Smooth muscle cell (in vitro differentiated cells): ENCODE data around the gene OR2B6. TPM values are rescaled to one million over a fixed set of nuclear protein-coding genes. Genes with fewer than 3 reads are reported as not detected.

Experiments used
- DNase-seq: peaks from one replicate; lab custom pipeline; 2025; ENCODE audit not compliant: unreplicated experiment; lab: John Stamatoyannopoulos, UW
- H2AFZ ChIP-seq: fragments of 200-600 bp; sonication (generic); 2 replicates; pipeline ENCODE4 v1.6.0; 2016; ENCODE audit warnings: antibody characterized with exemption, low read depth, mild to moderate bottlenecking
- H3F3A ChIP-seq: fragments of 200-600 bp; sonication (generic); 2 replicates; pipeline ENCODE4 v1.6.0; 2017; ENCODE audit warnings: antibody characterized with exemption, low read depth
- H3K27ac ChIP-seq: fragments of 200-600 bp; sonication (generic); 2 replicates; pipeline ENCODE4 v1.5.1; 2016; ENCODE audit warnings: low read depth, mild to moderate bottlenecking
- H3K27me3 ChIP-seq: fragments of 200-600 bp; sonication (generic); 2 replicates; pipeline ENCODE4 v1.6.1; 2016; ENCODE audit warnings: low read depth, mild to moderate bottlenecking
- H3K36me3 ChIP-seq: fragments of 200-600 bp; sonication (generic); 2 replicates; pipeline ENCODE4 v1.5.1; 2016; ENCODE audit warnings: low read depth
- H3K4me1 ChIP-seq: fragments of 200-600 bp; sonication (generic); 2 replicates; pipeline ENCODE4 v1.5.1; 2016; ENCODE audit warnings: low read depth
- H3K4me2 ChIP-seq: fragments of 200-600 bp; sonication (generic); 2 replicates; pipeline ENCODE4 v1.6.0; 2016; ENCODE audit warnings: mild to moderate bottlenecking
- H3K4me3 ChIP-seq: fragments of 200-600 bp; sonication (generic); 2 replicates; pipeline ENCODE4 v1.5.1; 2016; ENCODE audit warnings: mild to moderate bottlenecking
- H3K79me2 ChIP-seq: fragments of 200-600 bp; sonication (generic); 2 replicates; pipeline ENCODE4 v1.6.0; 2016; ENCODE audit warnings: low read depth, mild to moderate bottlenecking
- H3K9ac ChIP-seq: fragments of 200-600 bp; sonication (generic); 2 replicates; pipeline ENCODE4 v1.6.0; 2016; ENCODE audit warnings: low read depth
- H3K9me3 ChIP-seq: fragments of 200-600 bp; sonication (generic); replicated peaks from 2 replicates; pipeline ENCODE4 v1.5.1; 2016; ENCODE audit warnings: low read depth
- H4K20me1 ChIP-seq: fragments of 200-600 bp; sonication (generic); 2 replicates; pipeline ENCODE4 v1.6.0; 2016; ENCODE audit warnings: low read depth
- WGBS: methylation state at CpG from one replicate; pipeline ENCODE4 v1.1.7; 2016; ENCODE audit warnings: low lambda C conversion rate; 5-methylcytosine and 5-hydroxymethylcytosine counted together
- polyA plus RNA-seq: library from polyadenylated mRNA; unstranded; fragments of >200 nt; fragmentation: Nextera tagmentation; extraction: Ambion mirVana; gene quantifications from 2 replicates; pipeline ENCODE4 v1.2.1, GENCODE V29; 2016
- total RNA-seq: library from RNA; depleted of rRNA; stranded (reverse); fragments of >200 nt; gene quantifications from 2 replicates; pipeline ENCODE4 v1.2.3, GENCODE V29; 2014
- TF ChIP-seq, protein P1 (sequence below): fragments of 200-600 bp; sonication (generic); IDR thresholded peaks from 2 replicates; pipeline ENCODE4 v1.5.1; 2017; ENCODE audit warnings: borderline replicate concordance, mild to moderate bottlenecking, antibody characterized with exemption; ENCODE audit not compliant: insufficient read depth, poor library complexity, severe bottlenecking

The OR2B6 gene
- total and polyA plus RNA-seq, 2 experiments from 2014 or later = not detected

DNA sequence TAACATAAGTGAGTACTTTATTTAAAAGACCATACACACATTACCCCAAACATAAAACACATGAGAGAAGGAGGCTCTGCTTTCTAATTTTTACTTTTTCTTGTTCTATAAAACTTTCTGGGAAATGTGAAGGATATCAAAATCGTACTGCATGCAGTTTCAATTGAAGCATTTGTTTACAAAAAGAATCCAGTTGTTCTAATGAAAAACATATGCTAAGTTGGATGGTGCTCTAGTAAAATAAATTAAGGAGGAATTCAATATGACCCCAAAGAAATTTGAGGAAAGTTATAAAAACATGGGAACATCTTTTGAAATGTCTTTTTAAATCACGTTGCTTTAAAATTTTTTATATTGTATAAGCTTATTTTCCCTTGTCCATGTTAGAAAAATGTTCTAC is 37.6 kb downstream of the OR2B6 start:
- Histone ChIP-seq H3F3A (no peaks in the 10 kb centered on the region), H2AFZ (no peak overlapping the region), H3K27me3 (peaks cover 35% of the 10 kb centered on the region), H3K4me3 (no peak overlapping the region), H3K36me3 (no peaks in the 10 kb centered on the region), H3K79me2 (no peaks in the 10 kb centered on the region), H3K9me3 (no peaks in the 10 kb centered on the region), H3K9ac (no peak overlapping the region), H3K4me1 (no peaks in the 10 kb centered on the region), H3K27ac (no peak overlapping the region), H4K20me1 (no peaks in the 10 kb centered on the region), H3K4me2 (no peak overlapping the region)
- WGBS = 59% methylated on average over 2 of the region's 2 CpGs
- TF ChIP-seq, protein P1, sequence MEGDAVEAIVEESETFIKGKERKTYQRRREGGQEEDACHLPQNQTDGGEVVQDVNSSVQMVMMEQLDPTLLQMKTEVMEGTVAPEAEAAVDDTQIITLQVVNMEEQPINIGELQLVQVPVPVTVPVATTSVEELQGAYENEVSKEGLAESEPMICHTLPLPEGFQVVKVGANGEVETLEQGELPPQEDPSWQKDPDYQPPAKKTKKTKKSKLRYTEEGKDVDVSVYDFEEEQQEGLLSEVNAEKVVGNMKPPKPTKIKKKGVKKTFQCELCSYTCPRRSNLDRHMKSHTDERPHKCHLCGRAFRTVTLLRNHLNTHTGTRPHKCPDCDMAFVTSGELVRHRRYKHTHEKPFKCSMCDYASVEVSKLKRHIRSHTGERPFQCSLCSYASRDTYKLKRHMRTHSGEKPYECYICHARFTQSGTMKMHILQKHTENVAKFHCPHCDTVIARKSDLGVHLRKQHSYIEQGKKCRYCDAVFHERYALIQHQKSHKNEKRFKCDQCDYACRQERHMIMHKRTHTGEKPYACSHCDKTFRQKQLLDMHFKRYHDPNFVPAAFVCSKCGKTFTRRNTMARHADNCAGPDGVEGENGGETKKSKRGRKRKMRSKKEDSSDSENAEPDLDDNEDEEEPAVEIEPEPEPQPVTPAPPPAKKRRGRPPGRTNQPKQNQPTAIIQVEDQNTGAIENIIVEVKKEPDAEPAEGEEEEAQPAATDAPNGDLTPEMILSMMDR = no peak
- DNase-seq = no peak

DNA sequence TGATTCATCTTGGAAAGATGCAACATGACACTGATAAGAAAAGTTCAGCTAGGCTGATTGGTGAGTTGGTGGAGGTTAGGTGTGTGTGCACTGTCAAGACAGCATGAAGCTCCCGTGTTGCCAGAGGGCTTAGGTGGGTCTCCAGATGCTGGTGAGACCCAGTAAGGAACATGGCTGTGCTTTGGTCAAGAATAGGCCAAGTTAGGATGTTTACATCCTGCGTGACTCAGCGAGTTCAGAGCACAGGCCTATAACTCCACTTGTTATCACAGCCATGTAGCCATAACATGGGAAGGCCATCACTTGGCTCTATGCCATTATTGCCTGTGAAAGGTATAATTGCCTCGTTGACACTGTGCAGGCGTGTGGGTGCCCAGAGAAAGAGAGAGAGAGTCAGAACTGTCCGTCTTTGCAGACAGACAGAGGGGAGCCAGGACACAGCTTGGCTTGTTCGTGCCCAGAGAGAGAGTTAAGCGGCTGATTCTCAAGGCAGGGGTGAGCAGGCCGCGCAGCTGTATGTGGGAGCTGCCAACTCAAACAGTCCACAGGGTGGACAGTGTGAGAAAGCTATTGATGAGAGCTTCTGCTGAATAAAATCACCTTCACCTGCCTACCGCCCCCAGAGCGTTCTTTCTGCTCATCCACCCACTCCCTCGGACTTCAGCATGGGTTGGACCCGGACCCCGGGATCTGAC is 43.5 kb downstream of the OR2B6 start:
- Histone ChIP-seq H3K9me3 (no peaks in the 10 kb centered on the region), H3K27me3 (no peaks in the 10 kb centered on the region), H3K4me1 (peaks cover 2% of the 10 kb centered on the region), H3K36me3 (no peaks in the 10 kb centered on the region), H2AFZ (no peak overlapping the region), H3K4me3 (no peak overlapping the region), H4K20me1 (no peaks in the 10 kb centered on the region), H3F3A (no peaks in the 10 kb centered on the region), H3K4me2 (no peak overlapping the region), H3K9ac (no peak overlapping the region), H3K79me2 (no peaks in the 10 kb centered on the region), H3K27ac (no peak overlapping the region)
- DNase-seq = no peak
- 92% methylated on average over 15 of the region's 15 CpGs for WGBS
- TF ChIP-seq, protein P1 = no peak

DNA sequence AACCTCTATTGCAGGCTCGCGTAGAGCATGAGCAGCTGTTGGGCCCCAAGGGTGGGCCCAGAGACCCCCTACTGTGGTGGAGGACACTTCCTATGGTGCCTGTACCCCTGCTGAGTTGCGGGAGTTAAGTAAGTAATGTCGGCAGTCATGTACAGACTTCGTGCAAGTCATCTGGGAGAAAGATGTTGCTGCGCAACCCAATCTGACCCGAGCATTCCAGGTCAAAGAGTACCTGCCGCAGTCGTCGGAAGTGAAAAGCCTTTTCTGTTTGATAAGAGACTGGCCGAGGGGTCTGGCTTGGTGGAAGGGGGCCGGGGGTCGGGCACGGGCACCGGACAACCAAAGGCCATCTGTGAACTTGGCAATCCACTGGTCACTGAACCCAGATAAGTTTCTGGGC is 44.3 kb downstream of the OR2B6 start:
- H3K4me2 ChIP-seq = no peak overlapping the region
- H3K79me2 ChIP-seq = no peaks in the 10 kb centered on the region
- H3K27ac ChIP-seq = no peak overlapping the region
- H3K4me1 ChIP-seq = peaks cover 10% of the 10 kb centered on the region
- H3K4me3 ChIP-seq = no peak overlapping the region
- 92% methylated on average over 15 of the region's 15 CpGs for WGBS
- H3K36me3 ChIP-seq = no peaks in the 10 kb centered on the region
- no peaks in the 10 kb centered on the region for H3K9me3 ChIP-seq
- H4K20me1 ChIP-seq = no peaks in the 10 kb centered on the region
- no peak overlapping the region for H3K9ac ChIP-seq
- H3K27me3 ChIP-seq = no peaks in the 10 kb centered on the region
- H3F3A ChIP-seq = no peaks in the 10 kb centered on the region
- H2AFZ ChIP-seq = no peak overlapping the region
- TF ChIP-seq, protein P1 = no peak
- no peak for DNase-seq

DNA sequence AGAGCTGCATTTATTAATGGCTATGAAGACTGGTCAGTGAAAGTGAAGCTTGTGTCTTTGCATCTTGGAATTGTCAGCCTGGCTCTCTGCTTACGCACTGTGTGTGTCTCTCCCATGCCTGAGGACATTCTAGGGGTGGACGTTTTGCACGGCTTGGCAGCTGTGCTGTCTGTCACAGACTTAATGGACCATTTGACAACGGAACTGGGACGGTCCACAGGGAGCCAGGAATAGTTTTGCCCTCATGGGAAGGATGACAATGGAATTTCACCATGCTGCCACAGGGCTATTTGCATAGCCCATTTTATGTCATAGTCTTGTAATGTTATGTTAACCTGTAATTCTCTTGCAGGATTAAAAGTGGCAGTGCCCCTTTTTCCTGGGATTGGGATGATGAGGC is 44.7 kb downstream of the OR2B6 start:
- H3K27me3 ChIP-seq = no peaks in the 10 kb centered on the region
- H3K36me3 ChIP-seq = no peaks in the 10 kb centered on the region
- TF ChIP-seq, protein P1 = no peak
- WGBS = 72% methylated on average over 5 of the region's 5 CpGs
- H3F3A ChIP-seq = no peaks in the 10 kb centered on the region
- peaks cover 10% of the 10 kb centered on the region for H3K4me1 ChIP-seq
- H3K27ac ChIP-seq = no peak overlapping the region
- H3K4me3 ChIP-seq = no peak overlapping the region
- no peaks in the 10 kb centered on the region for H4K20me1 ChIP-seq
- no peak overlapping the region for H3K9ac ChIP-seq
- no peaks in the 10 kb centered on the region for H3K9me3 ChIP-seq
- H3K4me2 ChIP-seq = no peak overlapping the region
- no peaks in the 10 kb centered on the region for H3K79me2 ChIP-seq
- DNase-seq = no peak
- H2AFZ ChIP-seq = no peak overlapping the region
